Calu3 (cell line): ENCODE results near the gene EN2. TPM values are rescaled to one million over a fixed set of nuclear protein-coding genes. Genes with fewer than 3 reads are reported as not detected.

Experiments
- BruUV-seq: library from RNA; stranded (reverse); fragments of 400-500 nt; replicated peaks from 2 replicates; lab custom pipeline; 2021; lab: Mats Ljungman, UMichigan
- CTCF ChIA-PET: fragments of 300-600 bp; sonication (Branson Sonifier 250); formaldehyde crosslinking; loops from one replicate; lab custom pipeline; 2022; ENCODE audit warnings: antibody characterized with exemption; lab: Charles Lee
- DNase-seq: peaks from one replicate; pipeline ENCODE4 v3.0.0; 2022
- H3K27ac Mint-ChIP-seq: one replicate; pipeline ENCODE4 v1.8.0; 2022; ENCODE audit warnings: mixed read lengths; ENCODE audit not compliant: unreplicated experiment
- H3K27me3 Mint-ChIP-seq: one replicate; pipeline ENCODE4 v1.8.0; 2022; ENCODE audit warnings: mixed read lengths; ENCODE audit not compliant: unreplicated experiment
- H3K36me3 Mint-ChIP-seq: one replicate; pipeline ENCODE4 v1.8.0; 2022; ENCODE audit warnings: mild to moderate bottlenecking, moderate library complexity, mixed read lengths; ENCODE audit not compliant: insufficient read depth, unreplicated experiment
- H3K4me1 Mint-ChIP-seq: one replicate; pipeline ENCODE4 v1.8.0; 2022; ENCODE audit warnings: mild to moderate bottlenecking, low read depth, mixed read lengths; ENCODE audit not compliant: unreplicated experiment
- H3K4me3 Mint-ChIP-seq: one replicate; pipeline ENCODE4 v1.8.0; 2022; ENCODE audit warnings: mild to moderate bottlenecking, low read depth, moderate library complexity, mixed read lengths; ENCODE audit not compliant: unreplicated experiment
- H3K9me3 Mint-ChIP-seq: one replicate; pipeline ENCODE4 v1.8.0; 2022; ENCODE audit warnings: low read depth, mixed read lengths; ENCODE audit not compliant: unreplicated experiment
- CTCF ChIP-seq: fragments of 200-600 bp; IDR thresholded peaks from one replicate; pipeline ENCODE4 v1.8.0; 2022; ENCODE audit warnings: antibody characterized with exemption; ENCODE audit not compliant: unreplicated experiment
- intact Hi-C: fragments of 100-400 bp; cut with micrococcal nuclease; formaldehyde crosslinking; loops from one replicate; pipeline ENCODE4 v1.10.0; 2022; ENCODE audit not compliant: unreplicated experiment
- total RNA-seq: library from RNA; stranded (reverse); gene quantifications from 2 replicates; pipeline ENCODE4 v1.2.3, GENCODE V29; 2022

Gene EN2
- total RNA-seq, 1 experiment from 2014 or later, result 3.2 TPM

GRCh38 chr7:155431231-155431630, 26.7 kb upstream of the EN2 start:
- no TSS peak for BruUV-seq
- H3K27ac Mint-ChIP-seq, result no peak overlapping the region
- intact Hi-C loops, result no loop called here
- H3K4me1 Mint-ChIP-seq, result no peaks in the 10 kb centered on the region
- H3K4me3 Mint-ChIP-seq, result no peak overlapping the region
- no peak for DNase-seq
- no peaks in the 10 kb centered on the region for H3K9me3 Mint-ChIP-seq
- CTCF ChIA-PET, result no interaction called here
- peaks cover 100% of the 10 kb centered on the region for H3K27me3 Mint-ChIP-seq
- TF ChIP-seq CTCF, result no peak
- no peaks in the 10 kb centered on the region for H3K36me3 Mint-ChIP-seq

GRCh38 chr7:155431711-155432110, 26.2 kb upstream of the EN2 start:
- CTCF ChIA-PET, result no interaction called here
- H3K36me3 Mint-ChIP-seq, result no peaks in the 10 kb centered on the region
- no peaks in the 10 kb centered on the region for H3K9me3 Mint-ChIP-seq
- no peak for TF ChIP-seq CTCF
- no peak for DNase-seq
- H3K4me1 Mint-ChIP-seq, result no peaks in the 10 kb centered on the region
- intact Hi-C loops, result no loop called here
- H3K27ac Mint-ChIP-seq, result no peak overlapping the region
- no TSS peak for BruUV-seq
- H3K4me3 Mint-ChIP-seq, result no peak overlapping the region
- H3K27me3 Mint-ChIP-seq, result peaks cover 100% of the 10 kb centered on the region

- Mint-ChIP-seq H3K27me3 (peaks cover 100% of the 10 kb centered on the region), H3K36me3 (no peaks in the 10 kb centered on the region), H3K4me3 (no peak overlapping the region), H3K27ac (no peak overlapping the region), H3K4me1 (peaks cover 8% of the 10 kb centered on the region), H3K9me3 (no peaks in the 10 kb centered on the region)
- DNase-seq, result no peak
- no TSS peak for BruUV-seq
- intact Hi-C loops, result no loop called here
- TF ChIP-seq CTCF, result no peak
- CTCF ChIA-PET, result no interaction called here
Measured at GRCh38 chr7:155435110-155435509, 22.8 kb upstream of the EN2 start.

- no TSS peak for BruUV-seq
- Mint-ChIP-seq H3K9me3 (no peaks in the 10 kb centered on the region), H3K36me3 (no peaks in the 10 kb centered on the region), H3K4me1 (peaks cover 8% of the 10 kb centered on the region), H3K27me3 (peaks cover 100% of the 10 kb centered on the region), H3K27ac (no peak overlapping the region), H3K4me3 (no peak overlapping the region)
- no peak for DNase-seq
- intact Hi-C loops, result no loop called here
- CTCF ChIA-PET, result no interaction called here
- TF ChIP-seq CTCF, result no peak
Measured at GRCh38 chr7:155437836-155438235, 20.1 kb upstream of the EN2 start.
